Measurements from ENCODE around the gene BTBD9. TPM values are rescaled to one million over a fixed set of nuclear protein-coding genes. Genes with fewer than 3 reads are reported as not detected.
A peak's percentile ranks its signal among the peaks of the same experiment; 100 is the strongest.

BTBD9 gene
- total and polyA plus RNA-seq, 3 donors from 2014 or later, result 11.4 to 32.8 (median 29.5) TPM

DNA sequence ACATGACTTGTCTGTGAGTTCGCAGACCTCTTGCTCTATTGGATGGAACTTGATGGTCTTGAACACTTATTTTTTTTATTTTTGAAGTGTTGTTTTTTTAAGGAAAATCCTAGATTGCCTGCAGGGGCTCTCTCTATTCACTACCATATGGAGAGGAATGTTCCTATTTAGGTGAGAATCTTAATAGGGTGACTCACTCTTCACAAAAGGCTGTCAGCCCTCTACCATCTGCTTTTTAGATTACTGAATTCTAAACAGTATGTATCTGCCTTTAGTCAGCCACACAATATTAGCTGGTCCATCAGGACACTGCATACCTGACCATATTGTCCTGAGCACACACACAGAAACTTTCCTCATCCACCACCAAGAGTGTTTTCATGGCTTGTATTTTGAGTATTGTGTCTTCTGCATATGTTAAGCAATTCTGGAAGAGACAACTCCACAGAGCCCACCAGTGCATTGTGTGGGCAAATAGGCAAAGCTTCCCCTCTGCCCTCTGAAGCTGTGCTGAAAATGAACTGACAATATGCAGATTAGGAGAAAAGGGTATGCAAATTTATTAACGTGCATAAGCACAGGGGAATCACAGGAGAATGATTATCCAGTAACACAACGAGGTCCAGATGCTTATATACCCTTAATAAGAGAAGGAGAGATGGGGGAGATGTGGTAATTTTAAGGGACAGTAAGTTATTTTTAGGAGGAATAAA is 6.6 kb upstream of the BTBD9 start:
- WGBS, 2 donors, result 72 to 82% methylated on average over 3 of the region's 3 CpGs
- intact Hi-C loops (cut with DNase I; ENCODE audit: low total_unique reads), result no loop called here

DNA sequence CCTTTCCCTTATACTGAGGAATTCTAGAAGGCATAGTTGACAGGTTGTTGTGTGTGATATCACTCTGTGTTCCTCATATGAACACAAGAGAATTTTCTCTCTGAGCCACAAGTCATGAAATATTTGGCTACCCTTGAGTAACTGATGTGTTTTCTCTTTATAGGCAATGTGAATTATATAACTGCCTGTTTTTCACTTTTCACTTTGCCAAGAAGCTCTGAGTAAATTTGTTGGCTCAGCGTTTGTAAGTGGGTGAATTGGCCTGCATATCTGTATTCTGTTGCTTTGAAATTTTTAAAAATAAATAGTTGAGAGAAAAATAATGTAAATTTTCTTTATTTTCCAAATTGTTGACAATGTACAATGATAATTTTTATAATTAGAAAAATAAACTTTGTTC is 5.2 kb upstream of the BTBD9 start:
- no peaks in the 10 kb centered on the region for H3K9me3 ChIP-seq
- no peak for DNase-seq
- no peaks in the 10 kb centered on the region for H3K36me3 ChIP-seq (ENCODE audit: low read depth, missing control alignments)
- no peak overlapping the region for H3K4me3 ChIP-seq
- intact Hi-C loops (cut with DNase I; ENCODE audit: low total_unique reads), result no loop called here
- TF ChIP-seq, protein P1, sequence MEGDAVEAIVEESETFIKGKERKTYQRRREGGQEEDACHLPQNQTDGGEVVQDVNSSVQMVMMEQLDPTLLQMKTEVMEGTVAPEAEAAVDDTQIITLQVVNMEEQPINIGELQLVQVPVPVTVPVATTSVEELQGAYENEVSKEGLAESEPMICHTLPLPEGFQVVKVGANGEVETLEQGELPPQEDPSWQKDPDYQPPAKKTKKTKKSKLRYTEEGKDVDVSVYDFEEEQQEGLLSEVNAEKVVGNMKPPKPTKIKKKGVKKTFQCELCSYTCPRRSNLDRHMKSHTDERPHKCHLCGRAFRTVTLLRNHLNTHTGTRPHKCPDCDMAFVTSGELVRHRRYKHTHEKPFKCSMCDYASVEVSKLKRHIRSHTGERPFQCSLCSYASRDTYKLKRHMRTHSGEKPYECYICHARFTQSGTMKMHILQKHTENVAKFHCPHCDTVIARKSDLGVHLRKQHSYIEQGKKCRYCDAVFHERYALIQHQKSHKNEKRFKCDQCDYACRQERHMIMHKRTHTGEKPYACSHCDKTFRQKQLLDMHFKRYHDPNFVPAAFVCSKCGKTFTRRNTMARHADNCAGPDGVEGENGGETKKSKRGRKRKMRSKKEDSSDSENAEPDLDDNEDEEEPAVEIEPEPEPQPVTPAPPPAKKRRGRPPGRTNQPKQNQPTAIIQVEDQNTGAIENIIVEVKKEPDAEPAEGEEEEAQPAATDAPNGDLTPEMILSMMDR (IDR thresholded peaks at IDR 0.05), result no peak
- TF ChIP-seq POLR2A (IDR thresholded peaks at IDR 0.05), result no peak
- WGBS, 2 donors, result 43 to 68% methylated on average over 1 of the region's 1 CpG
- no peaks in the 10 kb centered on the region for H3K27me3 ChIP-seq
- no peak overlapping the region for H3K27ac ChIP-seq
- peaks cover 7% of the 10 kb centered on the region for H3K4me1 ChIP-seq

More for the DNA sequence above, 6.6 kb upstream of the BTBD9 start:
- Histone ChIP-seq H3K9me3 (no peaks in the 10 kb centered on the region), H3K36me3 (ENCODE audit: low read depth, missing control alignments) (no peaks in the 10 kb centered on the region), H3K27me3 (no peaks in the 10 kb centered on the region), H3K27ac (no peak overlapping the region), H3K4me3 (no peak overlapping the region), H3K4me1 (no peaks in the 10 kb centered on the region)
- no peak for DNase-seq
- TF ChIP-seq, protein P1 (IDR thresholded peaks at IDR 0.05), result no peak
- no peak for TF ChIP-seq POLR2A (IDR thresholded peaks at IDR 0.05)

- WGBS, 2 donors, result 4 to 7% methylated on average over 30 to 32 of the region's 32 CpGs
- peak; percentile 25 for DNase-seq
- no peaks in the 10 kb centered on the region for H3K9me3 ChIP-seq
- no peak for TF ChIP-seq POLR2A (IDR thresholded peaks at IDR 0.05)
- intact Hi-C loops (cut with DNase I; ENCODE audit: low total_unique reads), result no loop called here
- H3K27ac ChIP-seq, result peak overlapping the region; percentile 88 to 96
- H3K4me1 ChIP-seq, result peaks cover 24% of the 10 kb centered on the region
- no peaks in the 10 kb centered on the region for H3K27me3 ChIP-seq
- no peaks in the 10 kb centered on the region for H3K36me3 ChIP-seq (ENCODE audit: low read depth, missing control alignments)
- H3K4me3 ChIP-seq, result peak overlapping the region; percentile 88 to 95
Measured at GRCh38 chr6:38640216-38640909, 634 bp upstream of the BTBD9 start.

- intact Hi-C loops (cut with DNase I; ENCODE audit: low total_unique reads), result no loop called here
- H3K27me3 ChIP-seq, result no peaks in the 10 kb centered on the region
- peak overlapping the region; percentile 88 to 96 for H3K27ac ChIP-seq
- H3K36me3 ChIP-seq (ENCODE audit: low read depth, missing control alignments), result no peaks in the 10 kb centered on the region
- H3K4me3 ChIP-seq, result peak overlapping the region; percentile 88 to 95
- peak; percentile 71 for DNase-seq
- H3K4me1 ChIP-seq, result peaks cover 24% of the 10 kb centered on the region
- H3K9me3 ChIP-seq, result no peaks in the 10 kb centered on the region
- 0 to 4% methylated on average over 9 to 15 of the region's 15 CpGs for WGBS, 2 donors
- TF ChIP-seq, protein P1 (IDR thresholded peaks at IDR 0.05), result no peak
- no peak for TF ChIP-seq POLR2A (IDR thresholded peaks at IDR 0.05)
Measured at GRCh38 chr6:38638941-38639497, 710 bp downstream of the BTBD9 start.

- H3K9me3 ChIP-seq, result no peaks in the 10 kb centered on the region
- WGBS, 2 donors, result 73 to 79% methylated on average over 5 of the region's 5 CpGs
- peaks cover 24% of the 10 kb centered on the region for H3K4me1 ChIP-seq
- no peak overlapping the region for H3K27ac ChIP-seq
- H3K36me3 ChIP-seq (ENCODE audit: low read depth, missing control alignments), result no peaks in the 10 kb centered on the region
- no peak for DNase-seq
- intact Hi-C loops (cut with DNase I; ENCODE audit: low total_unique reads), result no loop called here
- no peaks in the 10 kb centered on the region for H3K27me3 ChIP-seq
- H3K4me3 ChIP-seq, result no peak overlapping the region
- no peak for TF ChIP-seq POLR2A (IDR thresholded peaks at IDR 0.05)
- TF ChIP-seq, protein P1 (IDR thresholded peaks at IDR 0.05), result no peak
Measured at GRCh38 chr6:38637756-38638155, 2.0 kb downstream of the BTBD9 start.
